ENCODE data around the gene NTSR2. TPM values are rescaled to one million over a fixed set of nuclear protein-coding genes. Genes with fewer than 3 reads are reported as not detected.

NTSR2 gene
- total and polyA plus RNA-seq, 10 of the 15 experiments (the other 5 are each of a cell fraction or from before 2014, with no cell fraction given) = not detected

DNA sequence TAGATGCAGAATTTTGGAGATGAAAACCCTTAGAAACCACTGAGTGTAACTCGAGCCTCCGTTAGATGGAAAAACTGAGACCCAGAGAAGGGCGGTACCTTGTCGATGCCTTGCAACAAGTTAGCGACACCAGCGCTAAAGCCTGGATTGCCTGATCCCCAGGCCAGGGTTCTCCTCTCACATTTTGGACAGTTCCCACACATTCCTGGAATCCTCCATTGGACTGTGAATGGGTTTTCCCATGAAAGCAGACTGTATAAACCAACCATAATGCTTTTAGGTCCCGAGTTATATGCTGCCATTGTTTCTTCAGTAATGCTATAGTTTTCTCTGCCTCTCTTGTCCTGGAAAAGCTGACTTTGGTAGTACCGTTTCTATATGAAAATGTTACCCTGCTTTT lies 39.3 kb upstream of the NTSR2 start:
- no peak for ATAC-seq
- WGBS (ENCODE audit: insufficient coverage, insufficient replicate concordance, low lambda C conversion rate, missing lambda C conversion rate) = 55% methylated on average over 8 of the region's 8 CpGs
- H3K27ac ChIP-seq (ENCODE audit: control insufficient read depth, insufficient read depth) = no peak overlapping the region
- in situ Hi-C loops (cut with MboI) = no loop called here
- intact Hi-C loops (cut with micrococcal nuclease; ENCODE audit: unreplicated experiment) = no loop called here
- H3K4me2 ChIP-seq (ENCODE audit: control insufficient read depth, insufficient read depth) = no peak overlapping the region
- H2AFZ ChIP-seq (ENCODE audit: control insufficient read depth, low read depth, low read length) = no peak overlapping the region
- H3K79me2 ChIP-seq (ENCODE audit: control insufficient read depth, insufficient read depth, low read length) = no peaks in the 10 kb centered on the region
- RAD21 ChIA-PET (ENCODE audit: unreplicated experiment) = interaction anchor here (0.5 to 1.6 kb wide), 2 partner anchors 70 to 75 kb away, joined by 4 to 5 read pairs; no protein-coding TSS in a partner anchor
- BruUV-seq (replicated peaks) = no TSS peak
- H4K20me1 ChIP-seq (ENCODE audit: control insufficient read depth, insufficient read depth) = no peaks in the 10 kb centered on the region
- no peak overlapping the region for H3K4me3 ChIP-seq
- SMC1A ChIA-PET (ENCODE audit: uncharacterized antibody, unreplicated experiment) = interaction anchor here (1.9 kb wide), 1 partner anchor 71 kb away, joined by 4 read pairs; no protein-coding TSS in a partner anchor
- H3K4me1 ChIP-seq (ENCODE audit: control insufficient read depth, insufficient read depth, low read length) = no peaks in the 10 kb centered on the region
- CTCF ChIA-PET = interaction anchor here (1.0 to 1.2 kb wide), 4 partner anchors 11 to 35 kb away, joined by 3 read pairs; no protein-coding TSS in a partner anchor
- H3K27me3 ChIP-seq (replicated peaks in 1 of 2; ENCODE audit: control insufficient read depth in 2 of 2, insufficient read depth in 2 of 2, low read length in 1 of 2) = peaks cover 2 to 4% of the 10 kb centered on the region in 2 experiments; a peak in 2 of 4 replicates
- TF ChIP-seq NRF1 (conservative IDR thresholded peaks at IDR 0.05; ENCODE audit: low read depth, low read length) (no peak), POLR2AphosphoS2 (IDR thresholded peaks at IDR 0.05; ENCODE audit: low read depth, low read length) (no peak), RAD21 (IDR thresholded peaks at IDR 0.05; ENCODE audit: insufficient read depth, low read depth, low read length) (no peak), GABPA (IDR thresholded peaks at IDR 0.05; ENCODE audit: low read depth) (no peak), SUZ12 (IDR thresholded peaks at IDR 0.05; ENCODE audit: unreplicated experiment) (no peak), IKZF1 (conservative IDR thresholded peaks at IDR 0.05) (no peak), KAT2A (conservative IDR thresholded peaks at IDR 0.05; ENCODE audit: control insufficient read depth, low read depth, low read length) (no peak), SMARCA5 (IDR thresholded peaks at IDR 0.05) (no peak), ESRRA (IDR thresholded peaks at IDR 0.05; ENCODE audit: low read length) (no peak), IKZF2 (IDR thresholded peaks at IDR 0.05) (no peak), EGR1 (IDR thresholded peaks at IDR 0.05; ENCODE audit: borderline replicate concordance in 1 of 2, low read depth in 2 of 2, low read length in 2 of 2) (no peak), ETV6 (conservative IDR thresholded peaks at IDR 0.05 in 1 of 2, IDR thresholded peaks at IDR 0.05 in 1 of 2; ENCODE audit: borderline replicate concordance in 1 of 2, low read depth in 1 of 2) (no peak)
- POLR2A ChIA-PET = no interaction called here
- no peak overlapping the region for H3K9ac ChIP-seq (ENCODE audit: control insufficient read depth, insufficient read depth, low read length)
- no peaks in the 10 kb centered on the region; the same call in 2 of the 3 replicates for H3K9me3 ChIP-seq (replicated peaks; ENCODE audit: control insufficient read depth, insufficient read depth, low read length)
- FAIRE-seq = no peak
- no peaks in the 10 kb centered on the region for H3K36me3 ChIP-seq (ENCODE audit: control insufficient read depth in 2 of 2, insufficient read depth in 2 of 2, low read length in 1 of 2)
- DNase-seq (ENCODE audit: low read depth, low spot score) = no peak
